Right lobe of liver (tissue), 4 donors: ENCODE measurements around the gene GRWD1.

Experiments used
- CTCF ChIP-seq, 4 donors: fragments of 200-600 bp in 3 of 4; fragments of 450-650 bp in 1 of 4; IDR thresholded peaks; one replicate each; pipeline versions ENCODE4 v1.5.1 to v1.8.0; 2016 to 2022; ENCODE audit warnings: antibody characterized with exemption in 4 of 4, mild to moderate bottlenecking in 2 of 4
- POLR2A ChIP-seq: fragments of 450-650 bp; IDR thresholded peaks from one replicate; pipeline ENCODE4 v1.6.1; 2017; ENCODE audit warnings: antibody characterized with exemption, mild to moderate bottlenecking
- donor health status: DM: no; HTN: no; CAD: no.
- donor health status: DM: no; HTN: no; CAD: no.
- donor health status: DM: no; HTN: yes; CAD: no.

GRCh38 chr19:48469934-48470680 is 24.3 kb downstream of the GRWD1 start:
- TF ChIP-seq CTCF (IDR thresholded peaks at IDR 0.05) (no peak), POLR2A (no peak)
